GM03348 (cell line): ENCODE data around the gene IL17RB.

Experiments used
- DNase-seq: peaks from one replicate; pipeline ENCODE4 v3.0.0; 2012; ENCODE audit warnings: low spot score

The IL17RB gene

GRCh38 chr3:53846134-53846850, at the start of gene IL17RB, which contains the start of gene CHDH:
Gene IL17RB, plus strand, starts transcription at chr3:53846568. Its CDS starts 21 bp downstream, at chr3:53846589.
Gene CHDH, minus strand, starts transcription at chr3:53846419. Its CDS starts 22,411 bp downstream, at chr3:53824008.
- DNase-seq: peak; percentile 57

- no peak for DNase-seq
These were observed 48.2 kb upstream of the IL17RB start for GRCh38 chr3:53798144-53798543.

- DNase-seq: no peak
These were observed 47.0 kb upstream of the IL17RB start for GRCh38 chr3:53799338-53799865.

- no peak for DNase-seq
These were observed 46.1 kb upstream of the IL17RB start for GRCh38 chr3:53800041-53800906.

GRCh38 chr3:53801319-53801718, 45.0 kb upstream of the IL17RB start:
- no peak for DNase-seq

- DNase-seq: no peak
These were observed 44.0 kb upstream of the IL17RB start for GRCh38 chr3:53802256-53802880.

GRCh38 chr3:53803124-53803815, 43.1 kb upstream of the IL17RB start:
- DNase-seq: no peak

GRCh38 chr3:53803816-53804695, 42.3 kb upstream of the IL17RB start:
- no peak for DNase-seq

GRCh38 chr3:53804697-53805462, 41.5 kb upstream of the IL17RB start:
- DNase-seq: peak; percentile 92

- no peak for DNase-seq
These were observed 40.8 kb upstream of the IL17RB start for GRCh38 chr3:53805463-53806159.

- DNase-seq: peak; percentile 89
These were observed 39.9 kb upstream of the IL17RB start for GRCh38 chr3:53806182-53807116.

- no peak for DNase-seq
These were observed 39.1 kb upstream of the IL17RB start for GRCh38 chr3:53807117-53807810.

- DNase-seq: no peak
These were observed 37.9 kb upstream of the IL17RB start for GRCh38 chr3:53808496-53808895.

- no peak for DNase-seq
These were observed 37.1 kb upstream of the IL17RB start for GRCh38 chr3:53809267-53809666.

- DNase-seq: no peak
These were observed 36.5 kb upstream of the IL17RB start for GRCh38 chr3:53809764-53810400.

GRCh38 chr3:53811143-53811927, 35.0 kb upstream of the IL17RB start:
- DNase-seq: no peak
